Measurements from ENCODE around the gene SEMA5B. TPM values are rescaled to one million over a fixed set of nuclear protein-coding genes. Genes with fewer than 3 reads are reported as not detected.

The SEMA5B gene
- total RNA-seq, 1 donor from 2014 or later = 68.8 TPM

DNA sequence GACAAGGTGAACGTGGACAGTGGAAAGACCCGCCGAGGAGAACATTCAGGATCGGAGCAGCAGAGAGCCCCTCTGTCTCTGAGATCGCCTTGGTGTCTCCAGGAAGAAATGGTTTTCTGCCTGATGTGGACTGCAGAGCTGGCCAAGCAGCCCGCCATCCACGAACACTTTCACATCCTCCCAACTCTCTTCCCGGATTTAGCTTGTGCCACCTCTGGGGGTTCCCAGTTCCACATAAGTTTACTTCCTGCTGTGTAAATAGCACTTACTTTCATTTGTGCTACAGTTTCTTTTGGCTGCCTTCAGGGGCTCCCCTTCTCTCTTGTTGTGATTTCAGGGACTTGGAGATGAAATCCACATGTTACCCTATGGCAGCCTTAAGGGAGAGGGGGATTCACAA lies 48.4 kb downstream of the SEMA5B start:
- TF ChIP-seq, protein P1, sequence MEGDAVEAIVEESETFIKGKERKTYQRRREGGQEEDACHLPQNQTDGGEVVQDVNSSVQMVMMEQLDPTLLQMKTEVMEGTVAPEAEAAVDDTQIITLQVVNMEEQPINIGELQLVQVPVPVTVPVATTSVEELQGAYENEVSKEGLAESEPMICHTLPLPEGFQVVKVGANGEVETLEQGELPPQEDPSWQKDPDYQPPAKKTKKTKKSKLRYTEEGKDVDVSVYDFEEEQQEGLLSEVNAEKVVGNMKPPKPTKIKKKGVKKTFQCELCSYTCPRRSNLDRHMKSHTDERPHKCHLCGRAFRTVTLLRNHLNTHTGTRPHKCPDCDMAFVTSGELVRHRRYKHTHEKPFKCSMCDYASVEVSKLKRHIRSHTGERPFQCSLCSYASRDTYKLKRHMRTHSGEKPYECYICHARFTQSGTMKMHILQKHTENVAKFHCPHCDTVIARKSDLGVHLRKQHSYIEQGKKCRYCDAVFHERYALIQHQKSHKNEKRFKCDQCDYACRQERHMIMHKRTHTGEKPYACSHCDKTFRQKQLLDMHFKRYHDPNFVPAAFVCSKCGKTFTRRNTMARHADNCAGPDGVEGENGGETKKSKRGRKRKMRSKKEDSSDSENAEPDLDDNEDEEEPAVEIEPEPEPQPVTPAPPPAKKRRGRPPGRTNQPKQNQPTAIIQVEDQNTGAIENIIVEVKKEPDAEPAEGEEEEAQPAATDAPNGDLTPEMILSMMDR (IDR thresholded peaks at IDR 0.05) = no peak
- peak overlapping the region; percentile 92 for H3K27ac Mint-ChIP-seq (ENCODE audit: unreplicated experiment)
- DNase-seq (ENCODE audit: low spot score) = no peak
- H3K4me1 Mint-ChIP-seq (ENCODE audit: low read depth) = peaks cover 64% of the 10 kb centered on the region
- H3K4me3 Mint-ChIP-seq (ENCODE audit: unreplicated experiment) = no peak overlapping the region
- no peaks in the 10 kb centered on the region for H3K9me3 Mint-ChIP-seq (ENCODE audit: low read depth)
- peaks cover 3% of the 10 kb centered on the region for H3K27me3 Mint-ChIP-seq (ENCODE audit: low read depth)
- H3K36me3 Mint-ChIP-seq (ENCODE audit: low read depth) = peaks cover 5% of the 10 kb centered on the region

DNA sequence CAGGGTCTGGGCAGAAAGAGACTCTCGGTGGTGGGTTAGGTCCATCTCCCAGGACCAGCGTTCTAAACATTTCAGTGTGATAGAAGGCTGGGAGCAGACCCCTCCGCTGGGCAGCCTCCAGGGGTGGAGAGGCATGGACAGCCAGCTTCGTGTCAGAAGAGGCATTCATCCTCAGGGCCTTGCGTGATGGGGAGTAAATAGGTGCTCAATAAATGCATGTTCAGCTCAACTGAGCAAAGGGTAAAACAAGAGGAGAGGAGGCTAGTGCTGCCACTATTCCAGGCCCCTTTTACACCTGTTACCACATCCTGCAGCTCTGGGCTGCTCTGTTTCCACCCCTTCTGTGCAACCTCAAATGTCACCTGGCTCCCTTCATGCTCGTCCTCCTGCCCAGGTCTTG lies 49.0 kb downstream of the SEMA5B start:
- peaks cover 3% of the 10 kb centered on the region for H3K27me3 Mint-ChIP-seq (ENCODE audit: low read depth)
- peaks cover 5% of the 10 kb centered on the region for H3K36me3 Mint-ChIP-seq (ENCODE audit: low read depth)
- H3K27ac Mint-ChIP-seq (ENCODE audit: unreplicated experiment) = peak overlapping the region; percentile 92
- peaks cover 70% of the 10 kb centered on the region for H3K4me1 Mint-ChIP-seq (ENCODE audit: low read depth)
- no peak for DNase-seq (ENCODE audit: low spot score)
- H3K4me3 Mint-ChIP-seq (ENCODE audit: unreplicated experiment) = no peak overlapping the region
- no peaks in the 10 kb centered on the region for H3K9me3 Mint-ChIP-seq (ENCODE audit: low read depth)
- TF ChIP-seq, protein P1 (IDR thresholded peaks at IDR 0.05) = no peak

DNA sequence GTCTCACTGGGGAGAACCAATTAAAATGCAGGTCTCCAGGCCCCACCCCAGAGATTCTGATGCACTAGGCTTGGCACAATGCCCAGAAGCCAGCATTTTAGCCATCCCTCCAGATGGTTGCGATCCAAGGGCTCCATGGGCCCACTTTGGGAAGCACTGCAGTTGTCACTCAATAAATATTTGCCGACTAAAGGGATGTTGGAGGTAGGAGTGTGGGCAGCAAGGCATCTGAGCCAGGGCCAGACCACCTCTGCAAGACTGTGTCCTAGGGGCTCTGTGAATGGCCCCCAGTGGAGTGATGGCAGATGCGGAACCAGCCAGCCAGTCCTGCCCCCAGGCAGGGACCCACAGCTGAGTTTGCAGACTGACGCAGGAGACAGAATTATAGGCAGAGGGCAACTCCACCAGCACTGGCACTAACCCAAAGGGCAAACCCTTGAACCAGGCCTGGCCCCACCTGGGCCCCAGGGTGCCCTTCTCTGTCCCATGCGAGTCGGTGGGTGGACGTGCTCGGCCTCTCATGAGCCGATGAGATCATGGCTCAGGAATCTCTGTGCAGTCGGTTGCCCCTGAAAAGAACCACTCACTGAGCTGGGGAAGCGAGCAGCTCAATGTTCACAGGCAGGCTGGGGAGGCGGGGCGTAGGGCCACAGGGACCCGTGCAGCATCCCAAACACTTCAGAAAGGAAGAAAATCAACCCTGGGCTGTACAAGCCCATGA lies 49.7 kb downstream of the SEMA5B start:
- H3K27ac Mint-ChIP-seq (ENCODE audit: unreplicated experiment) = peak overlapping the region; percentile 92
- H3K27me3 Mint-ChIP-seq (ENCODE audit: low read depth) = peaks cover 3% of the 10 kb centered on the region
- H3K36me3 Mint-ChIP-seq (ENCODE audit: low read depth) = peaks cover 5% of the 10 kb centered on the region
- TF ChIP-seq, protein P1 (IDR thresholded peaks at IDR 0.05) = no peak
- H3K4me3 Mint-ChIP-seq (ENCODE audit: unreplicated experiment) = no peak overlapping the region
- DNase-seq (ENCODE audit: low spot score) = no peak
- peaks cover 75% of the 10 kb centered on the region for H3K4me1 Mint-ChIP-seq (ENCODE audit: low read depth)
- no peaks in the 10 kb centered on the region for H3K9me3 Mint-ChIP-seq (ENCODE audit: low read depth)

DNA sequence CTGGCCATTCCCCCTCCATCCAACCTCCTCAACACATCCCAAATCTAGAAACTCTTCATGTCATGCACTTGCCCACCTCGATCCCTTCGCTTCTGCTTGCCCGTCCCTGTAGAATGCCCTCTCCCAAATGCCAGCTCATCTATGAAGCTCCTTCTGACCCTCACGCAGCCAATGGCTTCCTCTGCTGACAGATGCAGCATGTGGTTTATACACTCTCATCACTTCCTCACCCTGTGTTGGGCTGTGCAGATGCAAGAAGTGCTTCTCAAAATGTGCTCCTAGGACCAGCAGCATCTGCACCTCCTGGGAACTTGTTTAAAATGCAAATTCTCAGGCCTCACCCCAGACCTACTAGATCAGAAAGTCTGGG lies 51.7 kb downstream of the SEMA5B start:
- no peak overlapping the region for H3K4me3 Mint-ChIP-seq (ENCODE audit: unreplicated experiment)
- no peak for DNase-seq (ENCODE audit: low spot score)
- H3K27ac Mint-ChIP-seq (ENCODE audit: unreplicated experiment) = peak overlapping the region; percentile 78
- H3K9me3 Mint-ChIP-seq (ENCODE audit: low read depth) = no peaks in the 10 kb centered on the region
- H3K4me1 Mint-ChIP-seq (ENCODE audit: low read depth) = peaks cover 74% of the 10 kb centered on the region
- no peaks in the 10 kb centered on the region for H3K36me3 Mint-ChIP-seq (ENCODE audit: low read depth)
- TF ChIP-seq, protein P1 (IDR thresholded peaks at IDR 0.05) = no peak
- no peaks in the 10 kb centered on the region for H3K27me3 Mint-ChIP-seq (ENCODE audit: low read depth)

DNA sequence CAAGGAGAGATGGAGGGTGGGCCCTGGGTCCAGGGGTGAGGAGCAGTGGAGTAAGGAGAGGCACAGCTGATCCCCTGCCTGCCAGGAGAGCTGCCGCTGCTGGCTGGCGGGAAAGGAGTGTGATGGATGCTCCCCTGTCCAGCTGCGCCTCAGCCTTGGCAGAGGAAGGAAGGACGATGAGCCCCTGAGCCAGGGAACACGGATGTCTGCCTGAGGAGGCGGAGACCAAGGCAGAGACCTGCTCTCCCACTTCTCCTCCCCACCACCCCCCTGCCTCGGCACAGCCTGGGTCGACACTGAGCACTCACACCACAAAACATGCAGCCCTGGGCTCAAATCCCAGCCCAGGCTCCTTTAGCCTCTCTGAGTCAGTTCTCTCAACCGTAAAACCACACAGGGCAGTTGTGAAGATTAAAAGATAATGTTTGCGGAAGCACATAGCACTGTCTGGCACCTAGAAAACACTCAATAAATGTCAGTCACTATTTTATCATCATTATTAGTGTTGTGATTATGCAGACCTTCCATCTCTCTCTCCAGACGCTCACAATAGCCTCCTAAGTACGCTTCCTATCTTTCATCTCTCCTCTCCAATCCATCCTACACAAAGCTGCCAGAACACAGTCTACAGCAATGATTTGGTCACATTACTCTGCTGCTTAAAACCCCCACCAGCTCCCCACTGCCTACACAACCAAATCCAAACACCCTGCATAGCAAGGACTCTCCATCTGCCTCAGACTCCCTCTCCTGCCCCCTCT lies 52.2 kb downstream of the SEMA5B start:
- Mint-ChIP-seq H3K4me3 (ENCODE audit: unreplicated experiment) (peak overlapping the region; percentile 25), H3K27me3 (ENCODE audit: low read depth) (no peaks in the 10 kb centered on the region), H3K27ac (ENCODE audit: unreplicated experiment) (peak overlapping the region; percentile 78), H3K4me1 (ENCODE audit: low read depth) (peaks cover 76% of the 10 kb centered on the region), H3K36me3 (ENCODE audit: low read depth) (no peaks in the 10 kb centered on the region), H3K9me3 (ENCODE audit: low read depth) (no peaks in the 10 kb centered on the region)
- DNase-seq (ENCODE audit: low spot score) = no peak
- TF ChIP-seq, protein P1 (IDR thresholded peaks at IDR 0.05) = no peak
